ENCODE results near the gene STK10. TPM values are rescaled to one million over a fixed set of nuclear protein-coding genes. Genes with fewer than 3 reads are reported as not detected.

The STK10 gene
- total RNA-seq, 4 donors from 2014 or later: 5.4 to 18.3 (median 5.7) TPM

DNA sequence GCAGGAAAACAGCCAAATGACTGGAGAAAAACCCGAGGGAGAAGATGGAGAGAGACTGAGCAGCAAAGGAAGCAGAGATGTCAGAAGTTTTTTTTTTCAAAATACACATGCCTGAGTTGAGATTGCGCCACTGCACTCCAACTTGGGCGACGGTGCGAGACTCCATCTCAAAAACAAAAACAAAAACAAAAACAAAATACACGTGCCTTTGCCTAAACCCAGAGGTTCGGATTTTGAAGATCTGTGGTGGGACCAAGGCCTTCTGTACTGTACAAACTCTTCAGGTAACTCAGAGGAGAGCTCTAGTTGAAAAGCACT lies 142.8 kb downstream of the STK10 start:
- H3K27ac ChIP-seq: no peak overlapping the region
- H3K9me3 ChIP-seq: no peaks in the 10 kb centered on the region
- H3K4me1 ChIP-seq: no peaks in the 10 kb centered on the region
- TF ChIP-seq POLR2A (IDR thresholded peaks at IDR 0.05): no peak
- TF ChIP-seq, protein P1, sequence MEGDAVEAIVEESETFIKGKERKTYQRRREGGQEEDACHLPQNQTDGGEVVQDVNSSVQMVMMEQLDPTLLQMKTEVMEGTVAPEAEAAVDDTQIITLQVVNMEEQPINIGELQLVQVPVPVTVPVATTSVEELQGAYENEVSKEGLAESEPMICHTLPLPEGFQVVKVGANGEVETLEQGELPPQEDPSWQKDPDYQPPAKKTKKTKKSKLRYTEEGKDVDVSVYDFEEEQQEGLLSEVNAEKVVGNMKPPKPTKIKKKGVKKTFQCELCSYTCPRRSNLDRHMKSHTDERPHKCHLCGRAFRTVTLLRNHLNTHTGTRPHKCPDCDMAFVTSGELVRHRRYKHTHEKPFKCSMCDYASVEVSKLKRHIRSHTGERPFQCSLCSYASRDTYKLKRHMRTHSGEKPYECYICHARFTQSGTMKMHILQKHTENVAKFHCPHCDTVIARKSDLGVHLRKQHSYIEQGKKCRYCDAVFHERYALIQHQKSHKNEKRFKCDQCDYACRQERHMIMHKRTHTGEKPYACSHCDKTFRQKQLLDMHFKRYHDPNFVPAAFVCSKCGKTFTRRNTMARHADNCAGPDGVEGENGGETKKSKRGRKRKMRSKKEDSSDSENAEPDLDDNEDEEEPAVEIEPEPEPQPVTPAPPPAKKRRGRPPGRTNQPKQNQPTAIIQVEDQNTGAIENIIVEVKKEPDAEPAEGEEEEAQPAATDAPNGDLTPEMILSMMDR (IDR thresholded peaks at IDR 0.05 in 4 of 5, conservative IDR thresholded peaks at IDR 0.05 in 1 of 5): no peak
- H3K27me3 ChIP-seq: no peaks in the 10 kb centered on the region
- in situ Hi-C loops (cut with MboI; ENCODE audit: low sequenced_read_pairs in 4 of 4) (loop anchor here (5.0 to 25.0 kb wide), 2 partner anchors 133 to 633 kb away; partner anchors contain the start of gene FGF18 (in 4 of the 4)), intact Hi-C loops (cut with DNase I; ENCODE audit: low total_unique reads) (no loop called here)
- no peak for ATAC-seq
- no peaks in the 10 kb centered on the region for H3K36me3 ChIP-seq
- DNase-seq: no peak
- H3K4me3 ChIP-seq: no peak overlapping the region

DNA sequence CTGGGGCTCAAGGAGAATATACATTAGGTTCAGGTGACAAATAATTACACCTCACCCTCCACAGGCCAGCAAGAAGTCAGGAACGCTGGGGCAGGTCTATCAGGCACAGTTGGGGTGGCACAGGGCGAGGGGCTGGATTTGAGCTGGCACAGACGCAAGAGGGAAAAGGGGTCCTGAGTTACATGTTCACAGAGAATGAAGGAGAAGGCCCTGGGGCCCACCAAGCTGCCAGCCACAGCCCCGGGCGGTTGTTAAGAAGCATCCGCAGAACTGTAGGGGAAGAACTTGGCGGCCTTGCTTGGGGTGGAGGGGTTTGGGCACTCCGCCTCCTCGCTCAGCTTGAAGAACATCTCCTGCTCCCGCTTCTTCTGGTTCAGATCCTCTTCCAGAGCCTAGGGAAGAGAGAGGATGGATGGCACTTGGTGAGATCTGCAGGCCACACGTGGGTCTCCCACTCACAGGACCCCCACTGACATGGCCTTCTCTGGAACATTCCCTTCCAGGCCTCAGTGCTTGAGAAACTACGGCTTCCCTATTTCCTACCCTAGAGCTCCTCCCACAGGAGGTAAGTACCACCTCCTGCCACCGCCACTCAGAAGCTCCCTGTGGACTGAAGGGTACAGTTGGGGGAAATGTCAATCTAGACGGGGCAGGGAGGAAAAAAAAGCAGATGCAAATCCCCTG lies 143.3 kb downstream of the STK10 start:
- peaks cover 0 to 3% of the 10 kb centered on the region in 2 donors for H3K4me1 ChIP-seq
- TF ChIP-seq, protein P1 (IDR thresholded peaks at IDR 0.05 in 4 of 5, conservative IDR thresholded peaks at IDR 0.05 in 1 of 5): no peak
- no peak for TF ChIP-seq POLR2A (IDR thresholded peaks at IDR 0.05)
- ATAC-seq: no peak
- H3K27ac ChIP-seq: peak overlapping the region in 1 of 4 donors; percentile 22
- in situ Hi-C loops (cut with MboI; ENCODE audit: low sequenced_read_pairs in 4 of 4) (loop anchor here (5.0 to 25.0 kb wide), 2 partner anchors 132 to 632 kb away; partner anchors contain the start of gene FGF18 (in 4 of the 4)), intact Hi-C loops (cut with DNase I; ENCODE audit: low total_unique reads) (loop anchor here (5.0 kb wide), 1 partner anchor 627 kb away; the partner anchor contains the start of gene FGF18)
- H3K9me3 ChIP-seq: no peaks in the 10 kb centered on the region
- no peaks in the 10 kb centered on the region for H3K27me3 ChIP-seq
- no peak for DNase-seq
- H3K4me3 ChIP-seq: no peak overlapping the region
- H3K36me3 ChIP-seq: no peaks in the 10 kb centered on the region

DNA sequence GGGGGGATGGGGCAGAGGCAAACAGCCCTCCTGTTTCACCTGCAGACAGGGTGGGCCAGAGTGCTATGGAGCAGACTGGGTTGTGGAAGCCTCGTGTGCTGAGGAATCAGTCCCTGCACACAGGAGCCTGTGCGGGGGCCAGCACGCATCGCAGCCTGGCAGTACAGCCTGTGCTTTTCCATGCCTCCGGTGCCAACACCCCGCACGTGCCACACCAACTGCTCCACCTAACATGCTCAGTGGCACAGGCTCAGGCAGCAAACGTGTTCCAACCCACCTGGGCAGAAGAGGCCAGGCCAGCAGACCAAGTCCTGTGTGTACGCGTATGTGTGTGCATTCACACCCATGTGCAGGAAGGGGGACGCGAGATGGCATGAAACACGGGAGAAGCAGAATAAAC lies 144.2 kb downstream of the STK10 start:
- Histone ChIP-seq H3K4me3 (no peak overlapping the region), H3K27me3 (no peaks in the 10 kb centered on the region), H3K4me1 (peaks cover 0 to 4% of the 10 kb centered on the region in 2 donors), H3K27ac (no peak overlapping the region), H3K36me3 (no peaks in the 10 kb centered on the region), H3K9me3 (no peaks in the 10 kb centered on the region)
- intact Hi-C loops (cut with DNase I; ENCODE audit: low total_unique reads) (loop anchor here (5.0 kb wide), 1 partner anchor 627 kb away; the partner anchor contains the start of gene FGF18), in situ Hi-C loops (cut with MboI; ENCODE audit: low sequenced_read_pairs in 4 of 4) (loop anchor here (5.0 to 25.0 kb wide), 2 partner anchors 132 to 632 kb away; partner anchors contain the start of gene FGF18 (in 4 of the 4))
- ATAC-seq (no peak), DNase-seq (no peak)
- TF ChIP-seq POLR2A (IDR thresholded peaks at IDR 0.05): no peak
- TF ChIP-seq, protein P1 (IDR thresholded peaks at IDR 0.05 in 4 of 5, conservative IDR thresholded peaks at IDR 0.05 in 1 of 5): no peak

DNA sequence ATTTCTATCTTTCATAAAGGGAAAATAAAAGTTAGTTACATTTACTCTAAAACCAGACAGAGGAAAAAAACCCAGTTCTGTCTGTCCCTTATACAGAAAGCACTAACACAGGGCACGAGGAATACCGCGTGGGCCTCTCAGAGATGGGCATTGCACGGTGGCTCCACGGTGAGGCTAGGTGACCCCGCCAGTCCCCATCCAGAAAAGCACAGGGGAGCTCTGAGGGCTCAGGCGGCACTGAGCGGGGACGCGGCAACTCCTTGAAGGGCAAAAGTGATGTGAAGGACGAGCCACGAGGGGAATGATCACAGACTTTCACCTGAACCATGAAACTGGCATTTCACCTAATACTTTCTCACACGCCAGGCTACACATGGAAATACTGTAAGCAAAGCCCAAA lies 145.8 kb downstream of the STK10 start:
- in situ Hi-C loops (cut with MboI; ENCODE audit: low sequenced_read_pairs in 4 of 4) (loop anchor here (5.0 to 25.0 kb wide), 2 partner anchors 130 to 630 kb away; partner anchors contain the start of gene FGF18 (in 4 of the 4)), intact Hi-C loops (cut with DNase I; ENCODE audit: low total_unique reads) (loop anchor here (5.0 kb wide), 1 partner anchor 625 kb away; the partner anchor contains the start of gene FGF18)
- H3K27me3 ChIP-seq: no peaks in the 10 kb centered on the region
- TF ChIP-seq, protein P1 (IDR thresholded peaks at IDR 0.05 in 4 of 5, conservative IDR thresholded peaks at IDR 0.05 in 1 of 5): no peak
- no peak for TF ChIP-seq POLR2A (IDR thresholded peaks at IDR 0.05)
- H3K4me3 ChIP-seq: no peak overlapping the region
- DNase-seq (no peak), ATAC-seq (no peak)
- H3K4me1 ChIP-seq: peaks cover 0 to 4% of the 10 kb centered on the region in 2 donors
- no peaks in the 10 kb centered on the region for H3K9me3 ChIP-seq
- no peak overlapping the region for H3K27ac ChIP-seq
- H3K36me3 ChIP-seq: no peaks in the 10 kb centered on the region
